Stimulated activated naive CD8-positive, alpha-beta T cell treated with anti-CD3 and anti-CD28 coated beads, Interleukin-15, Interleukin-2, amounts not matched to agents 100 ng/mL and 50 ng/mL, for 24 hours (primary cell): ENCODE data around the gene EHMT1.
A peak's percentile ranks its signal among the peaks of the same experiment; 100 is the strongest.

Experiments
- H3K27ac Mint-ChIP-seq: one replicate; pipeline ENCODE4 v1.8.0; 2021; ENCODE audit warnings: mild to moderate bottlenecking, mixed read lengths
- H3K27me3 Mint-ChIP-seq: one replicate; pipeline ENCODE4 v1.8.0; 2021; ENCODE audit warnings: mixed read lengths
- H3K36me3 Mint-ChIP-seq: one replicate; pipeline ENCODE4 v1.8.0; 2021; ENCODE audit warnings: low read depth, mixed read lengths
- H3K4me1 Mint-ChIP-seq: one replicate; pipeline ENCODE4 v1.8.0; 2021; ENCODE audit warnings: low read depth, mixed read lengths
- H3K4me3 Mint-ChIP-seq: one replicate; pipeline ENCODE4 v1.8.0; 2021; ENCODE audit warnings: mild to moderate bottlenecking, mixed read lengths
- H3K9me3 Mint-ChIP-seq: one replicate; pipeline ENCODE4 v1.8.0; 2021; ENCODE audit warnings: mixed read lengths

The EHMT1 gene

GRCh38 chr9:137605121-137606004 is 13.4 kb upstream of the EHMT1 start, which contains the start of gene ARRDC1:
ARRDC1 (plus strand) TSS chr9:137605686; CDS start chr9:137605718, 32 bp downstream.
- Mint-ChIP-seq H3K36me3 (no peaks in the 10 kb centered on the region), H3K9me3 (no peaks in the 10 kb centered on the region), H3K27me3 (no peaks in the 10 kb centered on the region), H3K27ac (no peak within 1 kb of the TSS), H3K4me1 (peaks cover 22% of the 10 kb centered on the region), H3K4me3 (peak within 1 kb of the TSS; percentile 85)

GRCh38 chr9:137606005-137606621 is 12.7 kb upstream of the EHMT1 start:
- Mint-ChIP-seq H3K27me3 (no peaks in the 10 kb centered on the region), H3K27ac (no peak overlapping the region), H3K4me1 (peaks cover 25% of the 10 kb centered on the region)

GRCh38 chr9:137606734-137607138 is 12.1 kb upstream of the EHMT1 start:
- H3K4me3 Mint-ChIP-seq, result peak overlapping the region; percentile 85
- H3K4me1 Mint-ChIP-seq, result peaks cover 31% of the 10 kb centered on the region
- H3K27me3 Mint-ChIP-seq, result no peaks in the 10 kb centered on the region
- no peaks in the 10 kb centered on the region for H3K36me3 Mint-ChIP-seq
- no peaks in the 10 kb centered on the region for H3K9me3 Mint-ChIP-seq
- H3K27ac Mint-ChIP-seq, result no peak overlapping the region

More at GRCh38 chr9:137606005-137606621, 12.7 kb upstream of the EHMT1 start:
- H3K4me3 Mint-ChIP-seq, result peak overlapping the region; percentile 85
- H3K36me3 Mint-ChIP-seq, result no peaks in the 10 kb centered on the region
- H3K9me3 Mint-ChIP-seq, result no peaks in the 10 kb centered on the region

- no peaks in the 10 kb centered on the region for H3K27me3 Mint-ChIP-seq
- peak overlapping the region; percentile 65 for H3K27ac Mint-ChIP-seq
- H3K4me3 Mint-ChIP-seq, result peak overlapping the region; percentile 85
- H3K36me3 Mint-ChIP-seq, result no peaks in the 10 kb centered on the region
- H3K4me1 Mint-ChIP-seq, result peaks cover 36% of the 10 kb centered on the region
- no peaks in the 10 kb centered on the region for H3K9me3 Mint-ChIP-seq
Observed at GRCh38 chr9:137607141-137607857, 11.5 kb upstream of the EHMT1 start.

GRCh38 chr9:137610944-137611343 is 7.9 kb upstream of the EHMT1 start:
- Mint-ChIP-seq H3K4me3 (no peak overlapping the region), H3K27me3 (no peaks in the 10 kb centered on the region), H3K36me3 (no peaks in the 10 kb centered on the region)

GRCh38 chr9:137611623-137612609 is 6.9 kb upstream of the EHMT1 start:
- Mint-ChIP-seq H3K4me3 (peak overlapping the region; percentile 32), H3K9me3 (no peaks in the 10 kb centered on the region)

More at GRCh38 chr9:137610944-137611343, 7.9 kb upstream of the EHMT1 start:
- Mint-ChIP-seq H3K4me1 (peaks cover 29% of the 10 kb centered on the region), H3K27ac (peak overlapping the region; percentile 72), H3K9me3 (no peaks in the 10 kb centered on the region)

GRCh38 chr9:137612741-137613142 is 6.1 kb upstream of the EHMT1 start:
- Mint-ChIP-seq H3K27ac (no peak overlapping the region), H3K36me3 (peaks cover 5% of the 10 kb centered on the region), H3K9me3 (no peaks in the 10 kb centered on the region), H3K4me1 (peaks cover 29% of the 10 kb centered on the region), H3K4me3 (no peak overlapping the region), H3K27me3 (no peaks in the 10 kb centered on the region)

More at GRCh38 chr9:137611623-137612609, 6.9 kb upstream of the EHMT1 start:
- Mint-ChIP-seq H3K27ac (peak overlapping the region; percentile 72), H3K36me3 (no peaks in the 10 kb centered on the region), H3K27me3 (no peaks in the 10 kb centered on the region), H3K4me1 (peaks cover 29% of the 10 kb centered on the region)

GRCh38 chr9:137613259-137613658 is 5.5 kb upstream of the EHMT1 start:
- no peaks in the 10 kb centered on the region for H3K27me3 Mint-ChIP-seq
- H3K4me1 Mint-ChIP-seq, result peaks cover 33% of the 10 kb centered on the region
- H3K4me3 Mint-ChIP-seq, result no peak overlapping the region
- H3K36me3 Mint-ChIP-seq, result peaks cover 5% of the 10 kb centered on the region
- no peak overlapping the region for H3K27ac Mint-ChIP-seq
- H3K9me3 Mint-ChIP-seq, result no peaks in the 10 kb centered on the region

GRCh38 chr9:137613738-137614523 is 4.9 kb upstream of the EHMT1 start:
- no peaks in the 10 kb centered on the region for H3K9me3 Mint-ChIP-seq
- H3K27ac Mint-ChIP-seq, result no peak overlapping the region
- no peaks in the 10 kb centered on the region for H3K27me3 Mint-ChIP-seq
- H3K4me3 Mint-ChIP-seq, result no peak overlapping the region
- peaks cover 33% of the 10 kb centered on the region for H3K4me1 Mint-ChIP-seq
- H3K36me3 Mint-ChIP-seq, result peaks cover 5% of the 10 kb centered on the region

GRCh38 chr9:137614631-137615386 is 4.0 kb upstream of the EHMT1 start:
- H3K4me1 Mint-ChIP-seq, result peaks cover 38% of the 10 kb centered on the region
- no peak overlapping the region for H3K4me3 Mint-ChIP-seq
- no peaks in the 10 kb centered on the region for H3K27me3 Mint-ChIP-seq
- no peak overlapping the region for H3K27ac Mint-ChIP-seq
- H3K9me3 Mint-ChIP-seq, result no peaks in the 10 kb centered on the region
- H3K36me3 Mint-ChIP-seq, result peaks cover 5% of the 10 kb centered on the region

- H3K9me3 Mint-ChIP-seq, result no peaks in the 10 kb centered on the region
- H3K4me3 Mint-ChIP-seq, result no peak overlapping the region
- H3K27me3 Mint-ChIP-seq, result no peaks in the 10 kb centered on the region
- H3K36me3 Mint-ChIP-seq, result peaks cover 9% of the 10 kb centered on the region
- H3K27ac Mint-ChIP-seq, result no peak overlapping the region
- peaks cover 44% of the 10 kb centered on the region for H3K4me1 Mint-ChIP-seq
Observed at GRCh38 chr9:137615387-137615871, 3.4 kb upstream of the EHMT1 start.

- Mint-ChIP-seq H3K4me3 (peak overlapping the region; percentile 86), H3K36me3 (peaks cover 22% of the 10 kb centered on the region), H3K4me1 (peaks cover 52% of the 10 kb centered on the region), H3K9me3 (no peaks in the 10 kb centered on the region), H3K27me3 (no peaks in the 10 kb centered on the region), H3K27ac (peak overlapping the region; percentile 77)
Observed at GRCh38 chr9:137619240-137620047, 639 bp downstream of the EHMT1 start.
